T-helper 1 cell treated with Interleukin-12 subunit alpha and Interleukin-12 subunit beta and Interleukin-4 antibody, amounts not matched to agents 30 ng/mL and 1 ng/mL, for 36 hours (primary cell): ENCODE data around the gene TSC2. TPM values are rescaled to one million over a fixed set of nuclear protein-coding genes. Genes with fewer than 3 reads are reported as not detected.

ENCODE experiments used
- intact Hi-C: fragments of 100-400 bp; cut with micrococcal nuclease; formaldehyde crosslinking; loops from one replicate; pipeline ENCODE4 v1.15.1; 2024
- total RNA-seq: library from RNA; stranded (reverse); gene quantifications from 2 replicates; pipeline ENCODE4 v1.2.3, GENCODE V29; 2022

The TSC2 gene
- total RNA-seq, 1 donor from 2014 or later: 130 TPM

DNA sequence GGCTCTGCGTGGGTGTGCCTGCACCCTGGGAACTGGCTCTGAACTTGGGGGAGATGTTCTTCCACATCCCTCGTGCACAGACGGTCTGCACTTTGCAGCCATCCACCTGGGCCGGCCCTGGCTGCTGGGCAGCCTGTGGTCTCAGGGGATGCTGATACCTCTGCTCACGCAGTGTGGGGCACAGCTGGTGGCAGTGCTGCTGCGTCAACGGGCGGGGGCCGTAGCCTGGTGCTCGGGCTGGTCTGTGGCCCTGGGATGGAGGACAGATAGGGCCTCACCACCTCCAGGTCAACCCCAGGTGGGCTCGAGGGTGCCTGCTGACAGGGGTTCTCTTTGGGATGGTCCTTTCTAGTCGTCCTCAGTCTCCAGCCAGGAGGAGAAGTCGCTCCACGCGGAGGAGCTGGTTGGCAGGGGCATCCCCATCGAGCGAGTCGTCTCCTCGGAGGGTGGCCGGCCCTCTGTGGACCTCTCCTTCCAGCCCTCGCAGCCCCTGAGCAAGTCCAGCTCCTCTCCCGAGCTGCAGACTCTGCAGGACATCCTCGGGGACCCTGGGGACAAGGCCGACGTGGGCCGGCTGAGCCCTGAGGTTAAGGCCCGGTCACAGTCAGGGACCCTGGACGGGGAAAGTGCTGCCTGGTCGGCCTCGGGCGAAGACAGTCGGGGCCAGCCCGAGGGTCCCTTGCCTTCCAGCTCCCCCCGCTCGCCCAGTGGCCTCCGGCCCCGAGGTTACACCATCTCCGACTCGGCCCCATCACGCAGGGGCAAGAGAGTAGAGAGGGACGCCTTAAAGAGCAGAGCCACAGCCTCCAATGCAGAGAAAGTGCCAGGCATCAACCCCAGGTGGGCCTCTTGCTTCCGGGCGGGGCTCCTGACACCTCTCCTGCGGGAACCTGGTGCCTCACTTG lies 36.3 kb downstream of the TSC2 start:
- intact Hi-C loops: no loop called here

DNA sequence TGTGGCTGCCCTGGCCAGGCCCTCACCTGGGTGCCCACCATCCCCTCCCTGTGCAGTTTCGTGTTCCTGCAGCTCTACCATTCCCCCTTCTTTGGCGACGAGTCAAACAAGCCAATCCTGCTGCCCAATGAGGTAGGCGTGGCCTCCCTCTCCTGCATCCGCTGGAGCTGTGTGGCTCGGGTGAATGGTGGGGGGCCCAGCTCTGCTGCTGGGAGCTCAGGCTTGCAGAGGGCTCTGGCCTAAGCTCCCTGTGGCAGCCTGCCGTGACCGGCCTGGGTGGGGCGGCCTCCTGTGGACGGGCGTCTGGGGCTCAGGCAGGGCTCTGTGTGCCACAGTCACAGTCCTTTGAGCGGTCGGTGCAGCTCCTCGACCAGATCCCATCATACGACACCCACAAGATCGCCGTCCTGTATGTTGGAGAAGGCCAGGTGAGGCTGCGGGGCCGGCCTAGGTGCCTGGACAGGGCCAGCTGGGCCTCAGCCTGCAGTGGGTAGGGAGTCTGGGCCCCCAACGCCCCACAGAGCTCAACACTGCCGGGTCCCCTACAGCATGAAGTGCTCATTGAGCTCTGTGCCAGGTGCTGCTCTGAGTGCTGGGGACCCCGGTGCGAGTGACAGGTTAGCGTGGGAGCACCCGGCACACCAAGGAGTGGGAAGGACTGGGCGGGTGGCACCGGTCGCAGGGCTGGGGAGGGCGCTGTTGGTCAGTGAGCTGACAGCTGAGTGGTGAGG lies 37.3 kb downstream of the TSC2 start:
- intact Hi-C loops: no loop called here

DNA sequence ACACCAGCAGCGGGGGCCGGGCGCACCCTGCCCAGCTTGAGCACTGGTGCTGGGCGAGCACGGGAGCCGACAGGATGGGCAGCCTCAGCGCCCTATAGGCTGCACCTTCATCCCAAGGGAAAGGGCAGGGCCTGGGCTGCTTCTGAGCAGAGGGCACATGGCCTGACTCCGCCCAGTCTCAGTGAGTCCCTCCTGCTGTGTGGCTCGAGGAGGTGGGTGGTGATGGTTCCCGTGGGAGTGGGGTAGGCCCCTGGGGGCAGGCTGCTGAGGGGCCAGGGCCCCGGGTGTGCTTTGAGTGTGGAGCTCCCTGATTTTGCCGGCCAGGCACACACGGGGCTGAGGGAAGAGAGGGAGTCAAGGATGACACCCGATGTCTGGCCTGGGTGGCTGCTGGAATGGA lies 37.9 kb downstream of the TSC2 start:
- intact Hi-C loops: no loop called here

DNA sequence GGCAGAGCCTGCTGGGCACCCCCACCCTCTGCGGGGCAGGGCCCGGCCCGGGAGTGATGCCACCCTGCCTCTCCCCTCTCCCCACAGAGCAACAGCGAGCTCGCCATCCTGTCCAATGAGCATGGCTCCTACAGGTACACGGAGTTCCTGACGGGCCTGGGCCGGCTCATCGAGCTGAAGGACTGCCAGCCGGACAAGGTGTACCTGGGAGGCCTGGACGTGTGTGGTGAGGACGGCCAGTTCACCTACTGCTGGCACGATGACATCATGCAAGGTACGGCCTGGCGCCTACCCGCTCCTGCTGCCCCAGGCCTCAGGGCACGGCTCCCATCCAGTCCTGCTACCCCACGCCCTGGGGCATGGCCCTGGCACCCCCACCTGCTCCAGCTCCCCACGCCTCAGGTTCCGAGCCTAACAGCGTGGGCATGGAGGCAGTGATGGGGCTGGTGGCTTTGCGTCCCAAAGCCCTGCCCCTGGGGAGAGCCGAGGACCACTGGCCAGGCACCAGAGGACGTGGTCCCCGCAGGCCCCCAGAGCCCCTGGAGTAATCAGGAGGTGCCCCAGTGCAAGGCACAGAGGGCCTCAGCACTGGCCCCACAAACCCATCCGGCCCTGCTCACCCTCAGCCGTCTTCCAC lies 38.4 kb downstream of the TSC2 start:
- intact Hi-C loops: no loop called here

DNA sequence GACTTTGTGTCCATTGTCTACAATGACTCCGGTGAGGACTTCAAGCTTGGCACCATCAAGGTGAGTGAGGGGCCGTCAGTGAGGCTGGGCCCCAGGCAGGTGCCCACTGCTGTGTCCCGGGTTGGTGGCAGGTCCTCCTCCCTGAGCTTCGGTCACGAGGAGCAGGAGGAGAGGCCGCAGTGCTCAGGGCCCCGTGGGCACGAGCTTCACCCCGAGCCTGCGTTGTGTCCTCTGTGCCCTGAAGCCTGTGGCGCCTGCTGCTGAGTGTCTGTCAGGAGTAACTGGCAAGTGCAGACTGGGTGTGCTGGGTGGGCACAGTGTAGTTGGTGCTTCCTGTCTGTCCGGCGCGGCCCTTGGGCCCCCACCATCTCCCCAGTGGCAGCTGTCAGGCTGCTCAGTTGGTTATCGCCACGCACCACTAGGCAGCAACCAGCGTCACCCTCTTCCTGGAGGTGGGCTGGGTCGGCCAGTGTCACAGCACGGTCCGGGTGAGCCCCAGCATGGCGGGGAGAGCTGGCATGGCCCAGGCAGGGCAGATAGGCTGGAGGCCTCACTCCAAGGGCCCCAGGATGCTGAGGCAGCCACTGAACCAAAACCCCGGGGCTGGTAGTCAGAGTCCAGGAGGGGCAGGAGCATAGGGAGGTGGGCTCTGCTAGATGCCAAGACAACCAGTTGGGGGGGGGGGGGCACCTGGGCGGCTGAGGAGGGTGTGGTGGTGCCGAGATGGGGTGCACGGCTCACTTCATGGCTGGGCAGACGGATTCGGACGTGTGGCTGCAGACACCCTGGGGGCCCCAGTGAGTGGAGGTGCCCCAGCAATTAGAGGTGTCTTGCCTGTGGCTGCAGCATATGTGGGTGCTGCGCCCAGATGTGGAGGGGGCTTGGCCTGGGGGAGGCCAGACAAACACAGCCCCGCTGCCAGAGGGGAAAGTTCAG lies 39.3 kb downstream of the TSC2 start:
- intact Hi-C loops: no loop called here

DNA sequence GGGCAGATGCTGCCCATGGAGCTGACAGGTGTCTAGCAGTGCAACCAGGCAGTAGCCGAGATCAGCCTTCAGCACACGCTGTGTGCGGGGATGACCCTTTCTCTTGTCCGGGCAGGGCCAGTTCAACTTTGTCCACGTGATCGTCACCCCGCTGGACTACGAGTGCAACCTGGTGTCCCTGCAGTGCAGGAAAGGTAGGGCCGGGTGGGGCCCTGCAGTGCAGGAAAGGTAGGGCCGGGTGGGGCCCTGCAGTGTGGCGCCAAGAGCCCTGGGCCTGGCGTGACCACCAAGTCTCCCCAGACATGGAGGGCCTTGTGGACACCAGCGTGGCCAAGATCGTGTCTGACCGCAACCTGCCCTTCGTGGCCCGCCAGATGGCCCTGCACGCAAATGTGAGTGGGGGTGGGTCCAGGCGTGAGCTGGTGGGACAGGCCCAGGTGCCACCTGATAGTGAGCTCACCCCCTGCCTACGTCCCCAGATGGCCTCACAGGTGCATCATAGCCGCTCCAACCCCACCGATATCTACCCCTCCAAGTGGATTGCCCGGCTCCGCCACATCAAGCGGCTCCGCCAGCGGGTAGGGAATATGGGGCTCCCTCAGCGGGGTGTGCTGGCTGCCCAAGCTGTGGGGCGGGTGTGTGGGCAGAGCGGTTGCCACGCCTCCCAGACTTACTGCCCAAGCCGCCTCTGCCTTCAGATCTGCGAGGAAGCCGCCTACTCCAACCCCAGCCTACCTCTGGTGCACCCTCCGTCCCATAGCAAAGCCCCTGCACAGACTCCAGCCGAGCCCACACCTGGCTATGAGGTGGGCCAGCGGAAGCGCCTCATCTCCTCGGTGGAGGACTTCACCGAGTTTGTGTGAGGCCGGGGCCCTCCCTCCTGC lies 40.2 kb downstream of the TSC2 start:
- intact Hi-C loops: no loop called here

DNA sequence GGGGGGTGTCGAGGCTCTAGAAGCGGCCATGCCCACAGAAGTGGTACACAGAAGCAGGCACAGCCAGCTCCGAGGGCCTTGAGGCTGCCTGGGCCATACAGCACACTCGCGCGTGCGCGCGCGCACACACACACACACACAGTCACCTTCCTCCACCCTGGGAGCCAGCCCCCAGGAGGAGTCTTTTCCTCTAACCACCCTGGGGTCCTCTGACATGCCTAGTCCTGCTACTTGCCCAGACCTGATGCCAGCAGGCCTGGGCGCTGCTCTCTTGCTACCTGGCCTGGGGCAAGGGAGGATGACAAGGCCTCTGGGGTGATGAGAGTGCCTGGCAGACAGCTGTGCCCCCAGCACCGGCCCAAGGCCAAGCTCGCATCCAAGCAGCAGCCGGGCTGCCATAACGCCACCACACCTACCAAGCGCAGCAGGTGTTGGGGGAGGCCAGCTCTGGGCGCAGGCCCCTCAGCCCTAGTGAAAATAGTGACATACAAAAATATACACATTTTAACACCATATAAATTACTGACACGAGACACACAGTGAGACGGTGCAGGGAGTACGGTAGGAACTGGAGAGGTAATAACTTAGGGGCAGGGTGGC lies 41.1 kb downstream of the TSC2 start:
- intact Hi-C loops: no loop called here

DNA sequence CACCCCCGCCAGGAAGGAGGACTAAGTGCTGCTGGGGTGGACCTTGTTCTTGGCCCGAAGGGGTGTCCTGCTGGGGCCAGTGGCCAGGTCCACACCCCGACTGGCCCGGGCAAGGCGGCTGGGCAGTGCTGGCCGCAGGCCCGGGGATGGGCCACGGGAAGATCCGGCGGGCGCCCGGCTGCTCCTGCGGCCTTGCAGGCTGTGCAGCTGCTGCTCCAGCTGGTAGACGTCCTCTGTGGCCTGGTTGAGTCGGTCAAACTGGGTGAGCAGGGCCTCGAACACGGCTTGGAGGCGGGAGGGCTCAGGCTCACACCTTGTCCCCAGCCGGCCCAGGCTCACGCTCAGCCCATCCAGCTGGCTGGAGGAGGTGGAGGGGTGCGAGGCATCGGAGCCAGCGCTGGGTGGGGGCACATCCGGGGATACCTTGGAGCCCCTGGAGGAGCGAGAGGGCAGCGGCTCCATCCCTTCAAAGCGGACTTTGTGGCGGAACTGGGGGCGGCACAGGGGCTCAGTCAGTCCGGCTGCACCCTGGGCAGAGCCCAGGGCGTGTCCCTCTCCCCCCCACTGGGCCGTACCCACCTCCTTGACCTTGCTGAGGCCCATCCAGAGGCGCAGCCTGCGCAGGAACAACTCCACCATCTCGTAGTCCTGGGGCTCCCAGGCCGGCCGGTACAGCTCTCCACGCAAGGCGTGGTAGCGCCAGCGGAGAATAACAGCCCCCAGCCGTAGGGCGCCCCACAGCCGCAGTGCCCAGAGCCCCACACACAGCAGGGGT lies 42.1 kb downstream of the TSC2 start:
- intact Hi-C loops: no loop called here

DNA sequence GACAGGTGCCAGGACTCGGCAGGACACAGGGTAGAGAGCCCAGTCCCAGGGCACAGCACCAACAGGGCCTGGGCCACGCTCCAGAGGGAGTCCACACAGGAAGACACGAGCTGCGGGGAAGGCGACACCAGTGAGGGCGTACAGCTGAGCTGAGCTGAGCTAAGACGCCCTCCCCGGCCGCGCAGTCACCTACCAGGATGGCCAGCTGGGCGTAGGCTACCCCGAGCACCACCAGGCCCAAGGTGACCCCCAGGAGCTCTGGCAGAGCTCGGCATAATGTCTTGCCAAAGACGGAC lies 42.6 kb downstream of the TSC2 start:
- intact Hi-C loops: no loop called here

DNA sequence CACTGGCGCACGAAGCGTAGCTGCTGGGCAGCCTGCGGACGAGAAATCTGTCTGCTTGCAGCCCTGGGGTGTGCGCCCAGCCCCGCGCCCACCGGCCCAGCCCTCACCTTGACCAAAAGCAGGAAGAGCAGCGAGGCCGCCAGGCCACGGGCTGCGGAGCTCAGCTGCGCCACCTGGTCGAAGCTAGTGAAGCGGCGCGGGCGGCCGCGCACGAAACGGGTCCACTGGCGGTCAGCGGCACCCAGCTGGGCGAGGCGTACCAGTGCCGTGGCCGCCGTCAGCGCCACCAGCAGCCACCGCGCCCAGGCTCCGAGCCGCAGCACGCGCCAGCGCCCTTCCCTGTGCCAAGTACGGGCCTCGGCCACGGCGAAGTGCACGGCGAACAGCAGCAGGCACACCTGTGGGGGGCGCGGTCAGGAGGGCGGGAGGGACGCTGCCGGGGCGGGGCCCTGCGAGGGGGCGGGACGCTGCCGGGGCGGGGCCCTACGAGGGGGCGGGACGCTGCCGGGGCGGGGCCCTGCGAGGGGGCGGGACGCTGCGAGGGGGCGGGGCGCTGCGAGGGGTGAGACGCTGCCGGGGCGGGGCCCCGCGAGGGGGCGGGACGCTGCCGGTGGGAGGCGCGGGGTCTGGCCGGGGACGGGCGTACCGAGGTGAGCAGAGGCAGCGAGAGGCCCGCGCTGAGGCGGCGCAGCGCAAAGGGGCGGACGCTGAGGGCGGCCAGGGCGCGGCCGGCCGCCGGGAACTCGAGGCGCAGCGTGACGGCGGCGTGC lies 43.2 kb downstream of the TSC2 start:
- intact Hi-C loops: no loop called here

DNA sequence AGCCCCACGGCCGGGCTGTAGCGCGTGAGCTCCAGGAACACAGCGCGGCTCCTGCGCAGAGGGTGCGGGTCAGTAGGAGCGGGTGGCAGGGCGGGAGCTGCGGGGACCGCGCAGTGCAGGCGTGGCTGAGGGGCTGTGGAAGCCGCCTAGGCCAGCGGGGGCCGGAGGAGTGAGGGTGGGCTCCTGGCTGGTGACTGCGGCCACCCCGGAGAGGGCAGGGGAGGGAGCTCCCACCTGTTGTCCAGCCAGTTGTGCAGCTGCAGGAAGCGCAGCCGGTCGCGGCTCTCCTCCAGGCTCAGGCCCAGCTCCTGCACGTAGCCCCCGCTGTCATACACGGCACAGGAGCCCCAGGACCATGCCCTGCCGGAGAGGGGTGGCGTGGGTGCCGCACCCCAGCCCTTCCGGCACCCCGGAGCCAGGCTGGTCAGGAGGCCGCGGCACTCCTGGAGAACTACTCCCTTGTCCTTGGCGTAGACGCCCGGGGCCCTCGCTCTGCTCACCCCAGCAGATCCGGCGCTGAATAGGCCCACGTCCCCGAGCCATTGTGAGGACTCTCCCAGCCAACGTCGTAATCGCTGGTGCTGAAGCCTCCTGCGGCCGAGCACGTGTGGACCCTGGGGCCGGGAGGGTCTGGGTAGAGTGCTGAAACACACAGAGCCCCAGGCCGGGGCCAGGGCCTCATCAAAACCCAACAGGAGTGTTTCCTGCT lies 43.9 kb downstream of the TSC2 start:
- intact Hi-C loops: no loop called here

DNA sequence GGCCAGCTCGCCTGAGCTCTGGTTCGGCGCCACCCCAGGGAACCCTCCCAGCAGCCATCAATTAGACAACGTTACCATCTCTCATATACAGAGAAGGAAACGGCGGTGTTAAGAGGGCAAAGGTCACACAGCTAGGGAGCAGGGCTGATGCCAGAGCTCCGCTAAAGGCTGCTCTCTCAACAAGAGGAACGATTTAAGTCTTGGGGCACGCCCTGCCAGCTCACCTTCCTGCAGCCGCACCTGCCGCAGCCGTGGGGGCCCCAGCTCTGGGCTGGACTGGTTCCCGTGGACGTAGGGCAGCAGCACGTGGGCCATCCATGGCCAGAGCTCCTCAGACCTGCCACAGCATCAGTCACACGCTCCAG lies 44.5 kb downstream of the TSC2 start:
- intact Hi-C loops: no loop called here

DNA sequence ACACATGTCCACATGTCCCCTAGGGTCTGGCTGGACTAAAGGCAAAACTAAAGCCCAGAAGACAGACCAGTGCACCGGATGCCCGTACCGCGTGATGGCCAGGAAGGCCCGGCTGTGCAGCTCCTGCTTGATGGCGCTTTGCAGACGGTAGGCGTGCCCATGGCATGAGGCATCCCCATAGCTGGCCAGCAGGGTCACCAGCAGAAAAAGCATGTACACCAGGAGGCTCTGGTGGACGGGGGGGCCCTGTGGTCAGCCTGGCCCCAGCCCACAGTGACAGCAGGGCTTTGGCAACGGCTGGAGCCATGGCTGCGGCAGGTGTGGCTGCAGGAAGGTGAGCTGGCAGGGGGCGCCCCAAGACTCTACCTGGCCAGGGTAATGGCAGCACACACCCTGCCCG lies 45.1 kb downstream of the TSC2 start:
- intact Hi-C loops: no loop called here

DNA sequence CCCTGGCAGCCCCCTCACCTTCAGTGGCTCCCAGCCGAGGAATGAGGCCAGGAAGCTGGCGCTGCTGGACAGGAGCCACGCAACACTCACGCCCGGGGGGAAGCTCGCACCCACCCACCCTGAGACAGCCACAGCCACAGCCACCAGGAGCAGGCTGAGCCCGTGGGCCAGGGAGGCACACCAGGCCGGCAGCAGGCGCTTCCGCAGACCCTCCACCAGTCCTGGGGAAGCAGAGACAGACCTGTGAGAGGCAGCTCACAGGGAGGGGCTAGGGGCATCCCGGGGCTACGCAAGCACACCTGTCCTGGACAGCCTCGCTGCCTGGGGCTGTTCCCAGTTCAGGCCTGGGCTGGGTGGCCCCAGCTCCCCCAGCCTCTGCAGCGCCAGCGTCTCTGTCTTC lies 46.0 kb downstream of the TSC2 start:
- intact Hi-C loops: no loop called here

DNA sequence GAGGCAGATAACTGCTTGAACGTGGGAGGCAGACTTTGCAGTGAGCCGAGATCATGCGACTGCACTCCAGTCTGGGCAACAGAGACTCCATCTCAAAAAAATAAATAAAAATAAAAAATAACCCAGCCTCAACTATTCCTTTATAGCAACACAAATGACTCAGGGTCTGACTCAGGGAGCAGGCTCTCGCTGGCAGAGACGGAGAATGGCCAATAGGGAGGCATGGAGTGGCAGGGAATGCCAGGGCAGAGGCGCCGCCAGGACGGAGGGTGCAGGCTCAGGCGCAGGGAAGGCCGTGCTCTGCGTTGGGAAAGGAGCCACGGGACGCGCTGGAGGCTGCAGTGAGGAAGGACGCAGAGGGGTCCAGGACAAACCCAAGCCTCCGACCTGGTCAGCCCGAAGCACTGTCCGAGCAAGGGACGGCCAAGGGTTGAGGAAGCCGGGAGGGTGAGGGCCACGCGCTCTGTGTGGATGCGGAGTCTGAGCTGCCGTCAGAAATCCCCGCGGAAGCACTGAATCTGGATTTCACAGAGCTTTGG lies 47.6 kb downstream of the TSC2 start:
- intact Hi-C loops: no loop called here

DNA sequence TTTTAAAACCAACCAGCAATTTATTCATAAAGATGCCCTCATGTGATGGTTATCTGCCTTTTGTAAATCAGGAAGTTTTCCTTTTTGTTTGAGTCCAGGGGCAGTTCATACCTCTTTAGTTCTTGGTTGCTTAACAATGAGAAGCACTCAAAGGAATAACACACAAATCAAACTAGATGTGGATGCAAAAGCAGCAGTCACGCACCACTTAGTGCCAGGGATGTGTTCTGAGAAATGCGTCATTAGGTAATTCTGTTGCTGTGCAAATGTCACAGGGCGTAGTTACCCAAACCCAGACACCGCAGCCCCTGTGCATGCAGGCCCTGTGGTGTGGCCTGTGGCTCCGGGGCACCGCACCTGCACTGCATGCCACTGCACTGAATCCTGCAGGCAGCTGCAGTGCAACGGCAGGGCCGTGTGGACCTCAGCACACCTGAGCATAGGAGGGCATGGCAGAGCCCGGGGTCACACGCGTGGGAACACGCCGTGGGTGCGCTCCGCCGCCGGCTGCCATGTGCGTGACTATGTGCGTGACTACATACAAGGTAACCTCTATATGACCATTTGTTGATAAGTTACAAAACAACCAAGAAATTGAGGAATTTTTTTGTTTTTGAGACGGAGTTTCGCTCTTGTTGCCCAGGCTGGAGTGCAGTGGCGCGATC lies 48.3 kb downstream of the TSC2 start:
- intact Hi-C loops: no loop called here
